CD4-positive, alpha-beta T cell (primary cell): ENCODE data around the gene ALS2CL. TPM values are rescaled to one million over a fixed set of nuclear protein-coding genes. Genes with fewer than 3 reads are reported as not detected.

Experiments
- ATAC-seq: fragments of 200-7000 bp; cut with Tn5 transposase; one replicate; pipeline ENCODE4 v1.10.0; 2022; ENCODE audit warnings: mild to moderate bottlenecking; ENCODE audit not compliant: poor library complexity
- CTCF ChIA-PET: fragments of 350-600 bp; sonication (Branson Sonifier 250); formaldehyde crosslinking; loops from one replicate; lab custom pipeline; 2021; ENCODE audit warnings: antibody characterized with exemption, inconsistent platforms; lab: Charles Lee
- POLR2A ChIA-PET: fragments of 350-600 bp; sonication (Branson Sonifier 250); formaldehyde crosslinking; loops from one replicate; lab custom pipeline; 2021; ENCODE audit warnings: antibody characterized with exemption, inconsistent platforms; lab: Charles Lee
- DNase-seq, 14 experiments: peaks; one replicate each; pipeline ENCODE4 v3.0.0-alpha.2; 2013 to 2020; ENCODE audit warnings: mixed read lengths in 2 of 14
- H3K27ac ChIP-seq, 2 donors: one replicate each; pipeline versions ENCODE4 v1.5.1 to v1.7.0; 2013; ENCODE audit warnings: low read length in 2 of 2, low read depth in 1 of 2, mild to moderate bottlenecking in 1 of 2
- H3K27me3 ChIP-seq, 2 experiments: 1 replicate in 1 of 2; 2 replicates in 1 of 2; pipeline versions ENCODE4 v1.6.1 to v1.7.0; 2013; ENCODE audit warnings: low read length in 2 of 2, control low read depth in 1 of 2, mild to moderate bottlenecking in 1 of 2, moderate library complexity in 1 of 2; ENCODE audit not compliant: insufficient read depth in 2 of 2, control insufficient read depth in 1 of 2
- H3K36me3 ChIP-seq: one replicate; pipeline ENCODE4 v1.6.1; 2013; ENCODE audit warnings: low read length, control low read depth; ENCODE audit not compliant: insufficient read depth
- H3K4me1 ChIP-seq: one replicate; pipeline ENCODE4 v1.6.1; 2013; ENCODE audit warnings: low read length, control low read depth; ENCODE audit not compliant: insufficient read depth
- H3K4me3 ChIP-seq: one replicate; pipeline ENCODE4 v1.5.1; 2013; ENCODE audit warnings: mild to moderate bottlenecking, low read length, moderate library complexity
- H3K9me3 ChIP-seq, 2 experiments: 1 replicate in 1 of 2; 2 replicates in 1 of 2; pipeline versions ENCODE4 v1.6.1 to v1.7.0; 2013; ENCODE audit warnings: low read length in 2 of 2, mild to moderate bottlenecking in 2 of 2, control low read depth in 1 of 2, moderate library complexity in 1 of 2; ENCODE audit not compliant: control insufficient read depth in 1 of 2, insufficient read depth in 1 of 2
- H3K27ac Mint-ChIP-seq: one replicate; pipeline ENCODE4 v1.8.0; 2020; ENCODE audit warnings: mixed read lengths
- H3K27me3 Mint-ChIP-seq: one replicate; pipeline ENCODE4 v1.8.0; 2021; ENCODE audit warnings: mixed read lengths
- H3K36me3 Mint-ChIP-seq: one replicate; pipeline ENCODE4 v1.8.0; 2021; ENCODE audit warnings: low read depth, mixed read lengths
- H3K4me1 Mint-ChIP-seq: one replicate; pipeline ENCODE4 v1.8.0; 2021; ENCODE audit warnings: low read depth, mixed read lengths
- H3K4me3 Mint-ChIP-seq: one replicate; pipeline ENCODE4 v1.8.0; 2020; ENCODE audit warnings: mild to moderate bottlenecking, mixed read lengths
- H3K9me3 Mint-ChIP-seq: one replicate; pipeline ENCODE4 v1.8.0; 2020; ENCODE audit warnings: mixed read lengths
- CTCF ChIP-seq: fragments of 200-600 bp; IDR thresholded peaks from one replicate; pipeline ENCODE4 v1.8.0; 2022; ENCODE audit warnings: antibody characterized with exemption, mild to moderate bottlenecking
- intact Hi-C, 2 experiments: fragments of 100-400 bp; cut with DNase I in 1 of 2; cut with micrococcal nuclease in 1 of 2; formaldehyde crosslinking; loops; one replicate each; pipeline versions ENCODE4 v1.15.1 to v1.9.0; 2023 to 2025; cut with DNase I, micrococcal nuclease
- total RNA-seq, 174 experiments: library from RNA in 2 of 174; stranded (reverse) in 2 of 174; gene quantifications; one replicate each; pipeline ENCODE4 v1.2.3 and lab custom pipeline; 2021 to 2026

ALS2CL gene
- total RNA-seq, 2 experiments from 2014 or later: 45.8 to 47.6 TPM

- Mint-ChIP-seq H3K36me3 (no peaks in the 10 kb centered on the region), H3K27me3 (peaks cover 14% of the 10 kb centered on the region)
- TF ChIP-seq CTCF: no peak
Measured at GRCh38 chr3:46733026-46733800, 39.7 kb upstream of the ALS2CL start.

GRCh38 chr3:46731795-46732194 lies 38.3 kb upstream of the ALS2CL start:
- ATAC-seq (no peak), DNase-seq (no peak)
- Histone ChIP-seq H3K27ac (no peak overlapping the region), H3K9me3 (no peaks in the 10 kb centered on the region), H3K4me3 (no peak overlapping the region), H3K27me3 (no peaks in the 10 kb centered on the region), H3K4me1 (no peaks in the 10 kb centered on the region), H3K36me3 (no peaks in the 10 kb centered on the region)
- no peaks in the 10 kb centered on the region for H3K4me1 Mint-ChIP-seq
- no peaks in the 10 kb centered on the region for H3K36me3 Mint-ChIP-seq
- no peak overlapping the region for H3K4me3 Mint-ChIP-seq
- no peaks in the 10 kb centered on the region for H3K9me3 Mint-ChIP-seq
- CTCF ChIA-PET: no interaction called here
- TF ChIP-seq CTCF: no peak
- intact Hi-C loops: no loop called here
- peaks cover 14% of the 10 kb centered on the region for H3K27me3 Mint-ChIP-seq
- H3K27ac Mint-ChIP-seq: no peak overlapping the region
- POLR2A ChIA-PET: no interaction called here

More at GRCh38 chr3:46733026-46733800, 39.7 kb upstream of the ALS2CL start:
- Histone ChIP-seq H3K27ac (no peak overlapping the region), H3K4me3 (no peak overlapping the region), H3K9me3 (no peaks in the 10 kb centered on the region), H3K36me3 (no peaks in the 10 kb centered on the region), H3K4me1 (no peaks in the 10 kb centered on the region), H3K27me3 (peaks cover 0 to 4% of the 10 kb centered on the region in 2 experiments)
- Mint-ChIP-seq H3K4me1 (no peaks in the 10 kb centered on the region), H3K9me3 (no peaks in the 10 kb centered on the region), H3K27ac (no peak overlapping the region), H3K4me3 (no peak overlapping the region)
- POLR2A ChIA-PET: no interaction called here
- DNase-seq: no peak
- CTCF ChIA-PET: no interaction called here
- ATAC-seq: no peak
- intact Hi-C loops: no loop called here

GRCh38 chr3:46730819-46731218 lies 37.3 kb upstream of the ALS2CL start:
- H3K9me3 ChIP-seq: no peaks in the 10 kb centered on the region
- H3K27me3 Mint-ChIP-seq: peaks cover 14% of the 10 kb centered on the region
- no peak overlapping the region for H3K4me3 Mint-ChIP-seq
- ChIA-PET POLR2A (no interaction called here), CTCF (no interaction called here)
- H3K4me1 ChIP-seq: no peaks in the 10 kb centered on the region
- no peaks in the 10 kb centered on the region for H3K4me1 Mint-ChIP-seq
- DNase-seq (no peak), ATAC-seq (no peak)
- TF ChIP-seq CTCF: no peak
- H3K27ac Mint-ChIP-seq: no peak overlapping the region
- H3K4me3 ChIP-seq: no peak overlapping the region
- H3K36me3 Mint-ChIP-seq: no peaks in the 10 kb centered on the region
- intact Hi-C loops: no loop called here
- H3K36me3 ChIP-seq: no peaks in the 10 kb centered on the region
- H3K9me3 Mint-ChIP-seq: no peaks in the 10 kb centered on the region
- H3K27ac ChIP-seq: no peak overlapping the region
- no peaks in the 10 kb centered on the region for H3K27me3 ChIP-seq
